MV-4-11 (cell line): ENCODE data around the gene FBXW4.

Source experiments
- DNase-seq: peaks from one replicate; lab custom pipeline; 2025; lab: John Stamatoyannopoulos, UW

FBXW4 gene

DNA sequence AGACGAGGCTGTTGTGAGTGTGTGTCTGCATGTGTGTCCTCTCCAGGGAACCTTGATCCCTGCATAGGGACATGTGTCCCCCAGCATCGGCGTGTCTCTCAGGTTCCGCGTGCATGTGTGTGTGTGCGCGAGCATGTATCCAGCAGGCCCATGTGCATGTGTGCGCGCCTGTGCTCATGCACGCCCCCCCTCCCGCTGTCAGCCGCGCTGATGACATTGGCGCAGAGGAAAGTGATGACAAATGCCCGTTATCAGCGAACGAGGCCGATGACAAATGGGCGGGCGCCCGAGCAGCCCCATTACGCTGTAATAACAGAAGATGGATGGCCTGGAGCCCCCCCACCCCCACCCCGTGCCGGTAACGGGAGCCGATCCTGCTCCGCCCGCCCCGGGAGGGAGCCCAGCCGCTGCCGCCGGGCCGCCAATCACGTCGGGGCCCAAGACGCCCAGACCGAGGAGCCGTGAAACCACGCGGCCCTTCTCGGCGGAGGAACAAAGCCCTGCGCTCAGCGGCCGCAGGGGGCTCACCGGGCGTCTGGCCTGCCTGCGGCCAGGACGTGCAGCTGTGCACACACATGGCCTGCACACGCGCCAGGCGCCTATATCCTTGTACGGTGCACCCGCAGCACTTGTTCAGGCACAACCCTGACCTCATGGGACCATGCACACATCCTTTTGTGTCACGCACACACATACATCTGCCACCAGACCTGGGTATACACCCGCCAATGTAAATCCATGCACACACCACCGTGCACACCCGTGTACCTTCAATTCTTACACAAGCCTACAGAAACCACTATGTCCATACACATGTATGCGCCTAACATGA, 128.4 kb downstream of the FBXW4 start:
- peak; percentile 43 for DNase-seq

DNA sequence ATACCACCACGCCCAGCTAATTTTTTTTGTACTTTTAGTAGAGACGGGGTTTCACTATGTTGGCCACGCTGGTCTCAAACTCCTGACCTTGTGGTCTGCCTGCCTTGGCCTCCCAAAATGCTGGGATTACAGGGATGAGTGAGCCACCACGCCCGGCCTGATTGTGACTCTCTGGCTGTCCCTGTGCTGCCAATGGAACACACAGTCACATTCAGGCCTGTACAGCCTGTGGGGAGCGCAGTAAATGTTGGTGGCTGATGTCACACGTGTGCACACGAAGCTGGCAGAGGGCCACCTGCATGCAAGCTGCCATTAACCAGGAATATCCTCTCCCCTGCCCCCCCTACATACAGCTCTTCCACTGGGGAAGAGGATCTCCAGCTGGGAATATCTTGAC, 129.0 kb downstream of the FBXW4 start:
- DNase-seq = no peak

DNA sequence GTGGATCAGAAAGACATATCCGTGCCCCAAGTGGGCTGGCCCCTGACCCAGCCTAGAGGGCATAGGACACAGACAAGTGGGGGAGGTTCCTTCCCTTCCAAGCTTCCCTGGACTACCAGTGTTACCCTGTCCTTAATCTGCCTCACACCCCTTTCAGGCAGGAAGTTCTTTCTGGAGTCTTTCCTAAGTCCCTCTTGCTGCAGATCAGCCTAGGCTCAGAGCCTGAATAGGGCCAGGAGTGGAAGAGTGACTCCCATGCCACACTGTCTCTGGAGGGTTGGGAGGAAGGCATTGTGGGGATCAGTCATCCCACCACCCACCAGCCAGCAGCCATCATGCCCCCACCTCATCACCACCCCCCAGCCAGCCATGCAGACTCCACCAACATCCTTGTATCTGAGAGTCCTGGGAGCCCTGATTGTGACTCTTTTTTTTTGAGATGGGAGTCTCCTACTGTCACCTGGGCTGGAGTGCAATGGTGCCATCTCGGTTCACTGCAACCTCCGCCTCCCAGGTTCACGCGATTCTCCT, 129.5 kb downstream of the FBXW4 start:
- DNase-seq = no peak

DNA sequence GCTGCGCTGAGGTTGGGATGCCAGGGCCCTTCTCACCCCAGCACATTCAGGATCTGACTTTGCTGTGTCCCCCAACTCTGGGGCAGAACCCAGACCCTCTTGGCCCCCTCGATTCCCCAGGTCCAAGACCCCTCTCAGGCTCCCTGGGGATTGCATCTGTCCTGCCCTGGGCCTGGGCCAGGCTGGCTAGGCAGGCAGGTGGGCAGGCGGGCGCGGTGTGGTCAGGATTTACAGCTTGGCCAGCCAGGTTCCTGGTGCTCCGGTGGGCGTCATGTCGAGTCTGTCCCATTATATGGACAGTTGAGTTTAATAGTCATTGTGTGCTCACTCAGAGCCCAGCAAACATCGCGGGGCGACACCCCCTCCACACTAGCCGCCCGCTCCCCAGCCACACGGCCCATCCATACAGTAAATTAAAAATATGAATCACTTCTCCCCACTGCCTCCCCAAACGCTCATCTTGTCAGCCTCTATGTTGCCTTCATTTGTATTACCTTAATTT, 130.4 kb downstream of the FBXW4 start:
- no peak for DNase-seq

DNA sequence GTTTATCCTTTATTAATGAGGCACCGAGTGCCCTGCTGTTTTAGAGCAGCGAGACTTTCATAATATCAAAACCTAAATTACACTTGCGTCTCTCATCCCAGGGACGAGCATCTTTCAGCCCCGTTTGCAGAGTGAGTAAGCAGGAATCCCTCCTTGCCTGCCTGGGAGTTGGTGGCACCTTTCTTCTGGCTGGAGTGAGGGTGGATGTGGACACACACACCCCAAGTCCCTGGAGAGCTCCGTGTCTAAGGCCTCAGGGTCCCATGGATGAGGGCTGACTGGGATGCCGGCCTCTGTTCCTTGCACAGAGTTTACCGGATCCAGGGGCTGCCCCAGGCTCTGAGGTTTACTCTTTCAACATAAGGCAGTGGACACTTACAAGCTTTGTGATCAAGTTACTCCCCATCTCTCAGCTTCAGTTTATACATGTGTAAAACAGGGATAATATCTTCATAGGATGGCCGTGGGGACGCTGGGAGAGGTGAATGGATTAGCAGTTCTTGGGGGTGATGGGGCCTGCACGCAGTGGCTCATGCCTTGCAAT, 131.4 kb downstream of the FBXW4 start:
- DNase-seq = no peak

DNA sequence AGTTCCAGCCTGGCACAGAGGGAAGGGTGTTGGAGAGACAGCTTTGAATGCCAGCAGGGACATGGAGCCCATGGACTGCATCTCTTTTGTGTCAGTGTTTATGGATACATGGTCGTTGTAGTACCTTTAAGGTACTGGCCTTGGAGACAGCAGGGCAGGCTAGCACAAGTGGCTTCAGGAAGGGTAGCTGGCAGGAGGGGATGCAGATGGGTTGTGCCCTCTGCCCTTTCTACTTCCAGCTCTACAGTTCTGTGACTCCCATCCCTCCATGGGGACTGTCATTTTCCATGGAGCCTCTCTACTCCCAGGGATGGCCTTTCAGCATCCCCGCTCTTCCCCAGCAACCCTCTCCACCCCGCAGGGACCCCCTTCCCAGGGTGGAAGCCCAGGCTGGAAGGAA, 132.0 kb downstream of the FBXW4 start:
- no peak for DNase-seq

DNA sequence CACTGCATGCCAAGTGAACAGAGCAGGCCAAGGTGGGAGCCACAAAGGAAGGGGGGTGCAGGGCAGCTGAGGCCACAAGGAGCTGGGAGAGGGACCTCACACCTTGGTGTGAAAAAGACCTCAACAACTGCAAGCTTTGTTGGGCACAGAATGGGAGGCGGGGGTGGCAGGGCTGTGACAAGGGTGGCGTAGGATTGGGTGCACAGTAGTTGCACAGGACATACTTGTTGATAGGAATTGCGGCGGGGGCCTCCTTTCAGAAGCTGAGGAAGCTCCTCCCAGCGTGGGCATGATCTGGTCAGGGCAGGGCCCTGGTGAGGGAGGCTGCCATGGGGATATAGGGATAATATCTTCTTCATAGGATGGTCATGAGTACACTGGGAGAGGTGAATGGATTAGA, 132.7 kb downstream of the FBXW4 start:
- no peak for DNase-seq

DNA sequence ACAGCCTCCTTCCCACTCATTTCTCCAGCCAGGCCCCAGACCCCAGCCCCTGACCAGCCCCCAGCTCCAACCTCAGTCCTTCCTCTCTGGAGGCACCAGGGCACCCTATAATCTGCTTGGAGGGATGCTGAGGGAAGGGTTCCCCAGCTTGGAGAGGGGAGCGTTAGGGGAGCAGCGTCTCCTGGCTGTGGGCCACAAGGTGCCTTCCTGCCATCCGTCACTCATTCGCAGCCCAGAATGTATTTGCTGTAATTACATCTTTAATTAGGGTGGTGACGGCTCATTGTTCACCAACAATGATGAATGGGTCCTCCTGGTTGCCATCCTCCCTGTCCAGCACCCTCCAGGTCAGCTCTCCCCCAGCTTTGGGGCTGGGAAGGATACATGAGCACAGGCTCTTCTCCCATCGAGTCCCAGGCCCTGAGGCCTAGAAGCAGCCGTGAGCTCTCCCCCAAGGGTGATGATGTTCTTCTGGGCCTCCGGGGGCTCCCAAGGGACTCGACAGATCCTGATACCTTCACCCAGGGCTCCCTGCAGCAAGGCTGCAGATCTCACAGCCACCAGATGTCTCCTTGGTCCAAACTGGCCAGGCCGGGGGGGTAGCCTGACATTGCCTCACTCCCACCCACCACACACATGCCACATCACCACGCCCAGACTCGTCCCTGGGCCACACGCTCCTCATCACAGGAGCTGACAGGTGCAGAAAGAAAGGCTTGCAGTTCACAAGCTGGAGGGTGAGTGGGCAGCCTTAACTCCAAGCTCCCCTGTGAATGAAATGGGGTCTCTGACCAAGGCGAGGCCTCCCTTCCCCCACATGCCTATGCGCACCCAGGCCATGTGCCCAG, 133.7 kb downstream of the FBXW4 start:
- no peak for DNase-seq
